GM19099 (cell line): ENCODE measurements around the gene PRR12.
A peak's percentile ranks its signal among the peaks of the same experiment; 100 is the strongest.

Experiments
- POLR2A ChIP-seq: IDR thresholded peaks from 3 replicates; pipeline ENCODE4 v1.6.1; 2011; ENCODE audit warnings: low read depth; ENCODE audit not compliant: insufficient read length; ENCODE audit errors: extremely low read depth

The PRR12 gene

GRCh38 chr19:49574206-49574755 lies 16.7 kb upstream of the PRR12 start:
- no peak for TF ChIP-seq POLR2A

- no peak for TF ChIP-seq POLR2A
Measured at GRCh38 chr19:49579193-49579592, 11.8 kb upstream of the PRR12 start.

DNA sequence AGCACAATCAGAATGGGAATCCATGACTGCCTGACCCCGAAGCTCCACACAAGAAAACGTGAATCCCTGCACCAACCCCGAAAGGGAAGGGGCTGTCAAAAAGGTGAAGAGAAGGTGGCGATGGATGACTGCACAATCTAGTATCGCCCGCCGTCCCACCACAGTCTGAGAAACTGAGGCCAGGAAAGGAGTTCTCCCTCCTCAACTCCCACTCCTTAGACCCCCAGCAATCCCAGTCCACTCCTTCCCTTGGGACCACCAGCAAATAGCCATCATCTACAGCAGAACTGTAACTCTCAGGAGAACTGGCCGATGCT lies 11.1 kb upstream of the PRR12 start:
- no peak for TF ChIP-seq POLR2A

DNA sequence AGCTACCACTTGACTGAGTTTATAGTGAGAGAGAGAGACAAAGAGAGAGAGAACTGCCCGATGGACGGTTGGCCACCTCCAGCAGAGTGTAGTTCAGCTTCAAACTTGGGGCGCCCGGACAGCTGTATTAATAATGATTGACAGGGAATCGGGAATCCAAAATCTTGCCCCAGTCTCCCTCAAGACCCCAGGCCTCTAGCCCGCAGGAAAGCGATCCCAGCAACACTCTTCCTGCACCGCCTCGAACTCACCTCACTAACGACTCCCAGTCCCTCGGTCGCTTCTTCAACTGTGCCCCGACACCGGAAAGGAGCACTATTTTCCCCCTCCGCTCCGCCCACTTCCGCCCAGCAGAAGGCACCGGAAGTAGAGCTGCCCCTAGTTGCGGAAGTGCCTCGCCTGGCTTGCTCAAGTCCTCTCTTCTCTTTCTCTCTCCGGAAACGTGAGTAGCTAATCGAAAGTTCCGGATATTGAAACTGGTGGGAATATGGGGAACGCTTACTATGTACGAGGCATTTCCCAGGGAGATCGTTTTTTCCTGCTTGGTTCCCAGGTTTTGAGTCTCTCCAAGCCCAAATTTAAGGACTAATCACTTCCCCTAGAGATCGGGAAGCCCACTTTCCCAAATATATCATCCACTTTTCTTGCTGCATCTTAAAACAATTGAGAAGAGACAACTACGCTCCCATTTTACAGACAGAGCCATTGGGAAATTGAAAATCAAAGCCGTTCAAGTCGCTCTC lies 10.5 kb upstream of the PRR12 start, which contains the start of gene NOSIP:
NOSIP (minus strand) TSS at position 293 of the 743 bp plus-strand sequence. CDS start 19,865 bp downstream, outside the sequence.
- TF ChIP-seq POLR2A = peak; percentile 99

DNA sequence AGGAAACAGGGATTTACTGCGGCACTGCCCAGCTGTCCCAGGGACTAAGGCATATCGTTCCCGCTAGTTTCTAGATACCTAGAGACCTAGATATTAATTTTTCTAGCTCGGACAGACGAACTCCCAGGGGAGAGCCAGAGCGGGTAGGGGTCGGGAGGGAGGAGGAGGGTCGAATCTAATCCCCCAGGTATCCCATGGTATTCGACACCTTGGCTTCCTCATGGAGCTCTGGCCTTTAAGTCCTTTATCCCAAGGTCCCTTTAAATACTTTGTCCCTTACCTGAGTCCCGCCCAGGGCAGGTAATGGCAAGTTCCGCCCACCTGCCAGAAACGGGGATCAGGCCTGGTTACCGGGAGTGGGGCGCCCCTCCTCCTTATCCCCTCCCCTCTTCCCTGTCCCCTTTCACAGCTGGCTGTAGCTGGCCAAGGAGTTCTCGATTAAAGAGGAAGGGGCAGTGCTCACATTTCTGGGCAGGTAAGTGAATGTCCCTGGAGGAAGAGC lies 9.9 kb upstream of the PRR12 start, which contains the start of gene PRRG2:
PRRG2 (plus strand) TSS at position 310 of the 502 bp plus-strand sequence. CDS start 1,904 bp downstream, outside the sequence.
- TF ChIP-seq POLR2A = no peak

DNA sequence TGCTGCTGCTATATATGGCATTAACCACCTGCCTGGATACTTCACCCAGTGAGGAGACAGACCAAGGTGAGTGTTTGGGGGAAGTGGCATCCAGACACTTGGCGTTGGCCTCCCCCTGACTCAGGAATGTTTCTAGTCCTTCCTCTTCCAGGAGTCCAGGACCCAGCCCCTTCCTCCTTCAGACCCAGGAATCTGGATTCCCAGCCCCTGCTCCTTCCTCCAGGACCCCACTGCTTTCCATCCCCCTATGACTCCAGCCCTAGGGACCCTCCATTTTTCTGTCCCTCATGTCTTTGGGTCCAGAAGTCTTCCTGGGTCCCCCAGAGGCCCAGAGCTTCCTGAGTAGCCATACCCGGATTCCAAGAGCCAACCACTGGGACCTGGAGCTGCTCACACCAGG lies 7.7 kb upstream of the PRR12 start:
- no peak for TF ChIP-seq POLR2A

DNA sequence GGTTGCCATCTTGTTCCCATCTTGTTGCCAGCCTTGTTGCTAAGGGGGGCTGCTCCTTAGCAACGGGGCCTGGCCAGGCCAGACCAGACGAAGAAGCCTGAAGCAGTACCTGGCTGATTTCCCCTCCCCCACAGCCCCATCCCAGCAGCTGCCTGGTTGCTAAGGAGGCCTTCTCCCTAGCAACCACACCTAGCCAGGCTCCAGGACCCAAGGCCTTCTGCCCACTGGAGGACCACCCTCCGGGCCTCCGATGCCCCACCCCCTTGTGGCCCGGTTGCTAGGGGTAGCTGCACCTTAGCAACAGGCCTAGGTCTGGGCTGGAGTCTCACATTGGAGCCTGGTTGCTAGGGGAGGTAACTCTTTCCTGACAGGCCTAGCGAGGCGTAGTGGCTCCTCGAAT lies 6.0 kb upstream of the PRR12 start:
- no peak for TF ChIP-seq POLR2A

DNA sequence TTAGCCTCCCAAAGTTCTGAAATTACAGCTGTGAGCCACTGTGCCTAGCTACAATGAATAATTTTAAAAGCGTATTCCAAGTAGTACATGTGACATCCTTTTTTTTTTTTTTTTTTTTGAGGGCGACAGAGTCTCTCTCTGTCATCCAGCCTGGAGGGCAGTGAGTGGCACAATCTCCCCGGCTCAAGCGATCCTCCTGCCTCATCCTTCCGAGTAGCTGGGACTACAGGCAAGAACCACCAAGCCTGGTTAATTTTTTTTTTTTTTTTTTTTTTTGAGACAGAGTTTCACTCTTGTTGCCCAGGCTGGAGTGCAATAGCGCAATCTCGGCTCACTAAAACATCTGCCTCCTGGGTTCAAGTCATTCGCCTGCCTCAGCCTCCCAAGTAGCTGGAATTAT lies 3.8 kb upstream of the PRR12 start:
- TF ChIP-seq POLR2A = no peak

GRCh38 chr19:49588365-49589122 lies 2.4 kb upstream of the PRR12 start:
- TF ChIP-seq POLR2A = no peak

DNA sequence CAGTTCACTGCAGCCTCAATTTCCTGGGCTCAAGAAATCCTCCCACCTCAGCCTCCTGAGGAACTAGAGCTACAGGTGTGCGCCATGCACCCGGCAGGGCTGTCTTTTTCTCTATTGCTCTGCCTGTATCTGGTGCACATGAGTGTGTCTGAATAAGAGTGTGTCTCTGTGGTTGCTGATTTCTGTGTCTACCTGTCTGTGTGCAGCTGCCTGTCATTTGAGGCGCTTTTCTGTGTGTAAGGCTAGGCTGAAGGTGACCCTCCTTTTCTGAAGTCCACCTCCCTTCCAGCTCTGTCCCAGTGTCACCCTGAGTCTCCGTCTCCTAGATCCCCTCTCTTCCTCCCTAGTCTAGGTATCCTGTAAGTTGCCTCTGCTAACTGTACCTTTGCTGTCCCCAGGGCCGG lies 1.5 kb upstream of the PRR12 start:
- no peak for TF ChIP-seq POLR2A

- peak; percentile 87 for TF ChIP-seq POLR2A
Measured at GRCh38 chr19:49590071-49590970, 661 bp upstream of the PRR12 start.

- TF ChIP-seq POLR2A = no peak
Measured at GRCh38 chr19:49591731-49592485, 926 bp downstream of the PRR12 start.

- no peak for TF ChIP-seq POLR2A
Measured at GRCh38 chr19:49592486-49593232, 1.7 kb downstream of the PRR12 start.
